ENCODE results near the gene MRPS33.

DNA sequence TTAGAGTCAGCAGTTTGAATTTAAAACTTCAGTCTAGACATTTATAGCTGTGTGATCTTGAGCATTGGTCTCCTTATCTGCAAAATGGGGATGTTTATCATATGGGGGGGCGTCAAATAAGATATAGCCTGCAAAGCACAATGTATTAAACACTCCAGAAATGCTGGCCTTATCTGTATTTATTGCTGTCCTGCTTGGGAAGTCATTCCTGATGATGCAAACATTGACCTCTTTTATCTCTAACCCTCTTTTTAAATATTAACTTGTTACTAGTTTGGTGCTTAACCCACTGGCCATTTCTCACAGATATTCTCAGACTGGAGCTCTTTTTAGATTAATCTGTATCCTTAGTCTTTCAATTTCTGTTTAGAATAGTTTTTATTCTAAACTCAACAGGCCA lies 13.2 kb downstream of the MRPS33 start:
- TF ChIP-seq RCOR2 (CRISPR knock-in tag; IDR thresholded peaks at IDR 0.05) = no peak
- no peak for TF ChIP-seq RAD21 (CRISPR knock-in tag; IDR thresholded peaks at IDR 0.05)
- TF ChIP-seq ZNF207 (IDR thresholded peaks at IDR 0.05; ENCODE audit: borderline replicate concordance) = no peak
- no peak for TF ChIP-seq NFYB (CRISPR knock-in tag; IDR thresholded peaks at IDR 0.05)
- no peak for TF ChIP-seq GFI1 (CRISPR knock-in tag; IDR thresholded peaks at IDR 0.05; ENCODE audit: borderline replicate concordance)

All from HepG2 (cell line).